Liver (tissue), 9 donors: ENCODE data around the gene BTBD1. TPM values are rescaled to one million over a fixed set of nuclear protein-coding genes. Genes with fewer than 3 reads are reported as not detected.

ENCODE experiments used
- DNase-seq: peaks from one replicate; pipeline ENCODE4 v3.0.0-alpha.2; 2017; ENCODE audit warnings: low spot score
- H3K27ac ChIP-seq, 2 donors: one replicate each; pipeline ENCODE4 v1.7.0; 2013; ENCODE audit warnings: inconsistent platforms in 2 of 2, low read length in 2 of 2, control low read depth in 1 of 2, low read depth in 1 of 2, mild to moderate bottlenecking in 1 of 2
- H3K27me3 ChIP-seq, 4 donors: one replicate each; pipeline versions ENCODE4 v1.6.1 to v1.7.0; 2013; ENCODE audit warnings: low read length in 3 of 4, inconsistent platforms in 1 of 4, mild to moderate bottlenecking in 1 of 4, moderate library complexity in 1 of 4; ENCODE audit not compliant: control insufficient read depth in 4 of 4, insufficient read depth in 4 of 4
- H3K36me3 ChIP-seq, 4 donors: one replicate each; pipeline versions ENCODE4 v1.6.1 to v1.7.0; 2013; ENCODE audit warnings: low read length in 3 of 4, mild to moderate bottlenecking in 3 of 4, low read depth in 1 of 4, moderate library complexity in 1 of 4; ENCODE audit not compliant: control insufficient read depth in 4 of 4, insufficient read depth in 3 of 4
- H3K4me1 ChIP-seq, 4 donors: one replicate each; pipeline versions ENCODE4 v1.6.1 to v1.7.0; 2013; ENCODE audit warnings: low read length in 3 of 4, mild to moderate bottlenecking in 3 of 4, moderate library complexity in 1 of 4; ENCODE audit not compliant: control insufficient read depth in 4 of 4, insufficient read depth in 4 of 4
- H3K4me3 ChIP-seq, 3 donors: one replicate each; pipeline versions ENCODE4 v1.6.1 to v1.7.0; 2013; ENCODE audit warnings: low read length in 3 of 3, control low read depth in 1 of 3, low read depth in 1 of 3, mild to moderate bottlenecking in 1 of 3
- H3K9ac ChIP-seq, 2 donors: one replicate each; pipeline ENCODE4 v1.7.0; 2013; ENCODE audit warnings: low read length in 2 of 2, mild to moderate bottlenecking in 2 of 2, moderate library complexity in 2 of 2, control low read depth in 1 of 2, low read depth in 1 of 2
- H3K9me3 ChIP-seq, 4 donors: one replicate each; pipeline versions ENCODE4 v1.6.1 to v1.7.0; 2013; ENCODE audit warnings: low read length in 3 of 4; ENCODE audit not compliant: control insufficient read depth in 4 of 4
- EGR1 ChIP-seq, 2 donors: IDR thresholded peaks; 2 replicates each; pipeline ENCODE4 v1.6.1; 2016 to 2018; ENCODE audit warnings: antibody characterized with exemption in 2 of 2, low read depth in 2 of 2
- FOXA1 ChIP-seq: IDR thresholded peaks from 2 replicates; pipeline ENCODE4 v1.6.1; 2016; ENCODE audit warnings: antibody characterized with exemption
- FOXA2 ChIP-seq: IDR thresholded peaks from 2 replicates; pipeline ENCODE4 v1.6.1; 2016; ENCODE audit warnings: antibody characterized with exemption
- HNF4G ChIP-seq: IDR thresholded peaks from 2 replicates; pipeline ENCODE4 v1.6.1; 2016; ENCODE audit warnings: antibody characterized with exemption
- JUND ChIP-seq, 2 donors: IDR thresholded peaks; 2 replicates each; pipeline ENCODE4 v1.6.1; 2016; ENCODE audit warnings: antibody characterized with exemption in 2 of 2
- MAX ChIP-seq: IDR thresholded peaks from 2 replicates; pipeline ENCODE4 v1.6.1; 2016; ENCODE audit warnings: antibody characterized with exemption
- RAD21 ChIP-seq, 2 donors: IDR thresholded peaks; 2 replicates each; pipeline ENCODE4 v1.6.1; 2016; ENCODE audit warnings: antibody characterized with exemption in 2 of 2, mild to moderate bottlenecking in 2 of 2
- TAF1 ChIP-seq: conservative IDR thresholded peaks from 2 replicates; pipeline ENCODE4 v1.6.1; 2016; ENCODE audit warnings: antibody characterized with exemption, mild to moderate bottlenecking
- YY1 ChIP-seq: IDR thresholded peaks from 2 replicates; pipeline ENCODE4 v1.6.1; 2016; ENCODE audit warnings: antibody characterized with exemption, mild to moderate bottlenecking
- WGBS: extraction: QIAGEN DNeasy Blood & Tissue Kit; methylation state at CpG from one replicate; pipeline ENCODE4 v1.1.7; 2013; 5-methylcytosine and 5-hydroxymethylcytosine counted together
- polyA plus RNA-seq, 2 donors: library from polyadenylated mRNA; stranded (reverse) in 1 of 2; unstranded in 1 of 2; fragments of 200-250 nt in 1 of 2; fragments of >200 nt in 1 of 2; fragmentation: Nextera tagmentation in 1 of 2; extraction: Ambion mirVana in 1 of 2; gene quantifications; one replicate each; pipeline versions ENCODE4 v1.2.1 to v1.2.3, GENCODE V29; 2013 to 2015
- total RNA-seq, 2 donors: library from RNA; depleted of rRNA; stranded (reverse); fragments of >200 nt; gene quantifications; one replicate each; pipeline ENCODE4 v1.2.3, GENCODE V29; 2014
- TF ChIP-seq, protein P1 (sequence below): IDR thresholded peaks from 2 replicates; pipeline ENCODE4 v1.6.1; 2016; ENCODE audit warnings: antibody characterized with exemption, mild to moderate bottlenecking
- TF ChIP-seq, protein P2 (sequence below): IDR thresholded peaks from 2 replicates; pipeline ENCODE4 v1.6.1; 2016; ENCODE audit warnings: antibody characterized with exemption
- TF ChIP-seq, protein P3 (sequence below): fragments of 150-350 bp; IDR thresholded peaks from 2 replicates; pipeline ENCODE4 v1.5.1; 2017; ENCODE audit warnings: improper control_type of control experiment, low read depth, low read length; ENCODE audit not compliant: missing input control
- TF ChIP-seq, protein P4 (sequence below): IDR thresholded peaks from 2 replicates; pipeline ENCODE4 v1.6.1; 2016; ENCODE audit warnings: antibody characterized with exemption
- donor health status: healthy.
- donor health status: healthy.
- donor health status: healthy.
- donor health status: healthy.
- donor health status: healthy.

Gene BTBD1
- total and polyA plus RNA-seq, 4 donors = 8.6 to 43.9 (median 27.6) TPM

DNA sequence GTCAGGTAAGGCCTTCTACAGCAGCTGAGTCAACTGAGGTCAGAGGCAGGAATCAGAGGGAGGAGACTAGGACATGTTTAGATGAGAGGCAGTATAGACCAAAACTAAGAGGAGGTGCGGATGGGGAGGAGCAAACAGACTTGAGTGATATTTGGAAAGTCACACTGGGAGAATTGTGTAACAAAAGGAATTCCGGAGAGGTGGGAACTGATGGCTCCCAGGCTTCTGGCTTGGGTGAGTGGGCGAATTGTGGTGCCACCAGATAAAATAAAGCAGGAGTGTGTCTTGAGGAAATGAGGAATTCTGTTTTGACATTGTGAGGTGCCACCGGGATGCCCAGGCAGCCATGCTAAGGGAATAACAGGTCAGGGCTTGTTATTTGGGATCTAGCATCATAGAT, 37.1 kb upstream of the BTBD1 start (continued):
- TF ChIP-seq, protein P1, sequence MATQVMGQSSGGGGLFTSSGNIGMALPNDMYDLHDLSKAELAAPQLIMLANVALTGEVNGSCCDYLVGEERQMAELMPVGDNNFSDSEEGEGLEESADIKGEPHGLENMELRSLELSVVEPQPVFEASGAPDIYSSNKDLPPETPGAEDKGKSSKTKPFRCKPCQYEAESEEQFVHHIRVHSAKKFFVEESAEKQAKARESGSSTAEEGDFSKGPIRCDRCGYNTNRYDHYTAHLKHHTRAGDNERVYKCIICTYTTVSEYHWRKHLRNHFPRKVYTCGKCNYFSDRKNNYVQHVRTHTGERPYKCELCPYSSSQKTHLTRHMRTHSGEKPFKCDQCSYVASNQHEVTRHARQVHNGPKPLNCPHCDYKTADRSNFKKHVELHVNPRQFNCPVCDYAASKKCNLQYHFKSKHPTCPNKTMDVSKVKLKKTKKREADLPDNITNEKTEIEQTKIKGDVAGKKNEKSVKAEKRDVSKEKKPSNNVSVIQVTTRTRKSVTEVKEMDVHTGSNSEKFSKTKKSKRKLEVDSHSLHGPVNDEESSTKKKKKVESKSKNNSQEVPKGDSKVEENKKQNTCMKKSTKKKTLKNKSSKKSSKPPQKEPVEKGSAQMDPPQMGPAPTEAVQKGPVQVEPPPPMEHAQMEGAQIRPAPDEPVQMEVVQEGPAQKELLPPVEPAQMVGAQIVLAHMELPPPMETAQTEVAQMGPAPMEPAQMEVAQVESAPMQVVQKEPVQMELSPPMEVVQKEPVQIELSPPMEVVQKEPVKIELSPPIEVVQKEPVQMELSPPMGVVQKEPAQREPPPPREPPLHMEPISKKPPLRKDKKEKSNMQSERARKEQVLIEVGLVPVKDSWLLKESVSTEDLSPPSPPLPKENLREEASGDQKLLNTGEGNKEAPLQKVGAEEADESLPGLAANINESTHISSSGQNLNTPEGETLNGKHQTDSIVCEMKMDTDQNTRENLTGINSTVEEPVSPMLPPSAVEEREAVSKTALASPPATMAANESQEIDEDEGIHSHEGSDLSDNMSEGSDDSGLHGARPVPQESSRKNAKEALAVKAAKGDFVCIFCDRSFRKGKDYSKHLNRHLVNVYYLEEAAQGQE = no peak
- TF ChIP-seq, protein P2, sequence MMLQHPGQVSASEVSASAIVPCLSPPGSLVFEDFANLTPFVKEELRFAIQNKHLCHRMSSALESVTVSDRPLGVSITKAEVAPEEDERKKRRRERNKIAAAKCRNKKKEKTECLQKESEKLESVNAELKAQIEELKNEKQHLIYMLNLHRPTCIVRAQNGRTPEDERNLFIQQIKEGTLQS = no peak
- TF ChIP-seq MAX (no peak), JUND (IDR thresholded peaks at IDR 0.05) (no peak)

GRCh38 chr15:83102346-83102745, 35.3 kb upstream of the BTBD1 start:
- WGBS = 80% methylated on average over 2 of the region's 2 CpGs
- no peak for TF ChIP-seq FOXA2
- no peak for TF ChIP-seq EGR1 (IDR thresholded peaks at IDR 0.05; ENCODE audit: low read depth in 2 of 2)
- no peak for TF ChIP-seq HNF4G
- no peaks in the 10 kb centered on the region for H3K36me3 ChIP-seq
- DNase-seq = no peak
- peaks cover 0 to 12% (median 3%) of the 10 kb centered on the region in 4 donors for H3K27me3 ChIP-seq
- H3K4me1 ChIP-seq = peaks cover 0 to 6% (median 2%) of the 10 kb centered on the region in 4 donors
- H3K9me3 ChIP-seq = peaks cover 0 to 9% (median 3%) of the 10 kb centered on the region in 4 donors
- no peak overlapping the region for H3K4me3 ChIP-seq
- H3K27ac ChIP-seq = no peak overlapping the region
- H3K9ac ChIP-seq = no peak overlapping the region

DNA sequence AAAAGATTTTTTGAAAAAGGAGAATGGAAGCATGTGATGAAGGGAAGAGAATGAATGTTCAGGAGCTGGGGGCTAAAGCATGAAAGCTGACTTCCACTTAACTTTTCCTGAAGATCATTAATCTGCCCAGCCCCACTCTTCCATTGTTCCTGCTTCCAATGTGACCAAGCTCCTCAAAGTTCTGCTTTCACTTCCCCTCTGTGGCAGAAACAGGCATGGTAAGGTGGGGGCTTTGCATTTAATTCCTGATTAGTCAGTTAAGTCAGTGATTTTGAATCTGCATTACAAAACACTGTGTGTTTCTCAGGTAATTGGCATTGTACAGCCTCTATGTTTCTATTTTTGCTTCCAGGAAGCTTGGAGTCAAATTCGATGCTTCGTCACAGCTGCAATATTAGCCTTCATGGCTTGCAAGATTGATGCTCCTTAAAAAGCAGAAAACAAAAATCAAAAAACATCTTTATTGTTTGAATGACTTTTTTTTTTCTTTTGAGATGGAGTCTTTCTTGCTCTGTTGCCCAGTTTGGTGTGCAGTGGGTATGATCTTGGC, 33.1 kb upstream of the BTBD1 start:
- H3K9ac ChIP-seq = no peak overlapping the region

DNA sequence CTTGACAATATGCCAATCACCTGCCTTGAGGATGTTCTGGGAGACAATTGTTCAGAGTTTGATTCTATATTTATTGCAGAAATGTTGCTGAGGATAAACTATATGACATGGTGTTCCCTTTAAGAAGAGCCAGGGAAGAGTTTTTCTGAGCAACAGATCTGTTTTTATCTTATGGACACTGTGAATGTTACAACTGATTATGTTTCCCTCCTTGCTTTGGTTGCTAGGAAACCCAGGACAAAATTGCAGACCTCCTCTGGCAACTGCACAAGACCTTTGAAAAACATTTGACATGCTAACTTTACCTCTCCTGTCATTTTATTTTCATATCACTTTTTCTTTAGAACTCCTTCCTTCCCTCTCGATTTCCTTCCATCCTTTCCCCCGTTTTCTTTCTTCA, 32.2 kb upstream of the BTBD1 start:
- Histone ChIP-seq H3K27ac (no peak overlapping the region), H3K27me3 (peaks cover 0 to 12% (median 1%) of the 10 kb centered on the region in 4 donors), H3K9me3 (peaks cover 1 to 9% (median 3%) of the 10 kb centered on the region in 4 donors), H3K9ac (no peak overlapping the region), H3K4me3 (no peak overlapping the region), H3K4me1 (no peaks in the 10 kb centered on the region), H3K36me3 (no peaks in the 10 kb centered on the region)
- no peak for DNase-seq
- 72% methylated on average over 2 of the region's 2 CpGs for WGBS
- TF ChIP-seq YY1 = no peak
- TF ChIP-seq, protein P3, sequence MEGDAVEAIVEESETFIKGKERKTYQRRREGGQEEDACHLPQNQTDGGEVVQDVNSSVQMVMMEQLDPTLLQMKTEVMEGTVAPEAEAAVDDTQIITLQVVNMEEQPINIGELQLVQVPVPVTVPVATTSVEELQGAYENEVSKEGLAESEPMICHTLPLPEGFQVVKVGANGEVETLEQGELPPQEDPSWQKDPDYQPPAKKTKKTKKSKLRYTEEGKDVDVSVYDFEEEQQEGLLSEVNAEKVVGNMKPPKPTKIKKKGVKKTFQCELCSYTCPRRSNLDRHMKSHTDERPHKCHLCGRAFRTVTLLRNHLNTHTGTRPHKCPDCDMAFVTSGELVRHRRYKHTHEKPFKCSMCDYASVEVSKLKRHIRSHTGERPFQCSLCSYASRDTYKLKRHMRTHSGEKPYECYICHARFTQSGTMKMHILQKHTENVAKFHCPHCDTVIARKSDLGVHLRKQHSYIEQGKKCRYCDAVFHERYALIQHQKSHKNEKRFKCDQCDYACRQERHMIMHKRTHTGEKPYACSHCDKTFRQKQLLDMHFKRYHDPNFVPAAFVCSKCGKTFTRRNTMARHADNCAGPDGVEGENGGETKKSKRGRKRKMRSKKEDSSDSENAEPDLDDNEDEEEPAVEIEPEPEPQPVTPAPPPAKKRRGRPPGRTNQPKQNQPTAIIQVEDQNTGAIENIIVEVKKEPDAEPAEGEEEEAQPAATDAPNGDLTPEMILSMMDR = no peak
- no peak for TF ChIP-seq RAD21 (IDR thresholded peaks at IDR 0.05)
- TF ChIP-seq EGR1 (IDR thresholded peaks at IDR 0.05; ENCODE audit: low read depth in 2 of 2) = no peak
- TF ChIP-seq FOXA1 = no peak
- TF ChIP-seq MAX = no peak
- TF ChIP-seq FOXA2 = no peak
- TF ChIP-seq, protein P4, sequence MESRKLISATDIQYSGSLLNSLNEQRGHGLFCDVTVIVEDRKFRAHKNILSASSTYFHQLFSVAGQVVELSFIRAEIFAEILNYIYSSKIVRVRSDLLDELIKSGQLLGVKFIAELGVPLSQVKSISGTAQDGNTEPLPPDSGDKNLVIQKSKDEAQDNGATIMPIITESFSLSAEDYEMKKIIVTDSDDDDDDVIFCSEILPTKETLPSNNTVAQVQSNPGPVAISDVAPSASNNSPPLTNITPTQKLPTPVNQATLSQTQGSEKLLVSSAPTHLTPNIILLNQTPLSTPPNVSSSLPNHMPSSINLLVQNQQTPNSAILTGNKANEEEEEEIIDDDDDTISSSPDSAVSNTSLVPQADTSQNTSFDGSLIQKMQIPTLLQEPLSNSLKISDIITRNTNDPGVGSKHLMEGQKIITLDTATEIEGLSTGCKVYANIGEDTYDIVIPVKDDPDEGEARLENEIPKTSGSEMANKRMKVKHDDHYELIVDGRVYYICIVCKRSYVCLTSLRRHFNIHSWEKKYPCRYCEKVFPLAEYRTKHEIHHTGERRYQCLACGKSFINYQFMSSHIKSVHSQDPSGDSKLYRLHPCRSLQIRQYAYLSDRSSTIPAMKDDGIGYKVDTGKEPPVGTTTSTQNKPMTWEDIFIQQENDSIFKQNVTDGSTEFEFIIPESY = no peak

More for the DNA sequence above, 33.1 kb upstream of the BTBD1 start:
- Histone ChIP-seq H3K4me3 (no peak overlapping the region), H3K9me3 (peaks cover 1 to 9% (median 3%) of the 10 kb centered on the region in 4 donors), H3K4me1 (no peaks in the 10 kb centered on the region), H3K27me3 (peaks cover 0 to 12% (median 2%) of the 10 kb centered on the region in 4 donors), H3K36me3 (no peaks in the 10 kb centered on the region), H3K27ac (no peak overlapping the region)
- no peak for TF ChIP-seq TAF1
- WGBS = 63% methylated on average over 2 of the region's 2 CpGs
- DNase-seq = no peak
